Lower leg skin (tissue), 4 donors: ENCODE measurements around the gene PDCD1. TPM values are rescaled to one million over a fixed set of nuclear protein-coding genes. Genes with fewer than 3 reads are reported as not detected.

Experiments
- DNase-seq, 2 donors: peaks; one replicate each; pipeline ENCODE4 v3.0.0-alpha.2; 2019; ENCODE audit warnings: low spot score in 2 of 2
- H3K4me3 ChIP-seq: fragments of 200-600 bp; sonication (generic); 2 replicates; pipeline ENCODE4 v1.5.1; 2017; ENCODE audit warnings: mild to moderate bottlenecking, low read depth; ENCODE audit not compliant: poor library complexity, severe bottlenecking
- POLR2A ChIP-seq, 2 donors: fragments of 450-650 bp; IDR thresholded peaks; one replicate each; pipeline ENCODE4 v1.6.1; 2016 to 2017; ENCODE audit warnings: antibody characterized with exemption in 2 of 2, mild to moderate bottlenecking in 1 of 2, moderate library complexity in 1 of 2
- WGBS, 2 donors: methylation state at CpG; one replicate each; pipeline ENCODE4 v1.1.5; 2018; 5-methylcytosine and 5-hydroxymethylcytosine counted together
- intact Hi-C: fragments of 100-400 bp; cut with DNase I; formaldehyde crosslinking; loops from one replicate; pipeline ENCODE4 v1.15.0; 2023; ENCODE audit warnings: low total_unique reads
- total RNA-seq, 4 donors: library from RNA; depleted of rRNA; stranded (reverse); fragments of >200 nt; gene quantifications; one replicate each; pipeline ENCODE4 v1.1.0, GENCODE V29; 2016
- TF ChIP-seq, protein P1 (sequence below), 3 donors: fragments of 450-650 bp; IDR thresholded peaks; one replicate each; pipeline ENCODE4 v1.5.1; 2016; ENCODE audit warnings: antibody characterized with exemption in 3 of 3, mild to moderate bottlenecking in 3 of 3, moderate library complexity in 2 of 3

Gene PDCD1
- total RNA-seq, 4 donors from 2014 or later, result 0.42 to 1.3 (median 0.86) TPM; not detected in 1

DNA sequence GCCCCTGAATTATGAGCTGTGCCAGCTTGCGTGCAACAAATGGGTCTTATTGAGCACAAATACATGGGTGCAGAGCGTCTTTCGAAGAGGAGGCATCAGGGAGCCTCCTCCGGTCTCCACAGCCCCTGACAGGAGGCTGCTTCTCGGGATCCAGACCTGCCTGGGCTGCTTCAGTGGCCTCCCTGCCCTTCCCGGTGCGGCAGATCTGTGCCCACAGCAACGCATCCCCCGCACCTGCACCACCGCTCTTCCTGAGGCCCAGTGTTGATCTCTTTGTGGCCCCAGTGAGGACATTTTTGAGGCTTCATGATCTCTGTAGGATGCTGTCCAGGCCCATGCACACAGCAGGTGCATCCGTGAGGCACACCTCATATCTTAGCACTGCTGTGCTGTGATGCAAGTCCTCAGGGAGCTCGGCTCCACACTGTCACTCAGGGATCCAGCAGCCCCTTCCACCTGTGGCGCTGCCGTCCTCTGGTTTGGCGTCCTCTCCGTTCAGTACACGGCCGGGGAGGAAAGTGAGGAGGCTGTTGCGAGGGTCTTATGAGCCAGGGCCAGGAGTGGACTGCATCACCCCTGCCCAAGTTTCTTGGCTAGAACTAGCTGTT, 28.2 kb upstream of the PDCD1 start:
- H3K4me3 ChIP-seq, result no peak overlapping the region
- TF ChIP-seq, protein P1, sequence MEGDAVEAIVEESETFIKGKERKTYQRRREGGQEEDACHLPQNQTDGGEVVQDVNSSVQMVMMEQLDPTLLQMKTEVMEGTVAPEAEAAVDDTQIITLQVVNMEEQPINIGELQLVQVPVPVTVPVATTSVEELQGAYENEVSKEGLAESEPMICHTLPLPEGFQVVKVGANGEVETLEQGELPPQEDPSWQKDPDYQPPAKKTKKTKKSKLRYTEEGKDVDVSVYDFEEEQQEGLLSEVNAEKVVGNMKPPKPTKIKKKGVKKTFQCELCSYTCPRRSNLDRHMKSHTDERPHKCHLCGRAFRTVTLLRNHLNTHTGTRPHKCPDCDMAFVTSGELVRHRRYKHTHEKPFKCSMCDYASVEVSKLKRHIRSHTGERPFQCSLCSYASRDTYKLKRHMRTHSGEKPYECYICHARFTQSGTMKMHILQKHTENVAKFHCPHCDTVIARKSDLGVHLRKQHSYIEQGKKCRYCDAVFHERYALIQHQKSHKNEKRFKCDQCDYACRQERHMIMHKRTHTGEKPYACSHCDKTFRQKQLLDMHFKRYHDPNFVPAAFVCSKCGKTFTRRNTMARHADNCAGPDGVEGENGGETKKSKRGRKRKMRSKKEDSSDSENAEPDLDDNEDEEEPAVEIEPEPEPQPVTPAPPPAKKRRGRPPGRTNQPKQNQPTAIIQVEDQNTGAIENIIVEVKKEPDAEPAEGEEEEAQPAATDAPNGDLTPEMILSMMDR (IDR thresholded peaks at IDR 0.05), result no peak
- no peak for TF ChIP-seq POLR2A (IDR thresholded peaks at IDR 0.05)
- no peak for DNase-seq
- WGBS, 2 donors, result 91 to 95% methylated on average over 19 of the region's 19 CpGs
- intact Hi-C loops, result loop anchor here (10.0 kb wide), 1 partner anchor 382 kb away; the partner anchor contains the start of gene STK25

- H3K4me3 ChIP-seq, result no peak overlapping the region
- intact Hi-C loops, result loop anchor here (10.0 kb wide), 1 partner anchor 381 kb away; the partner anchor contains the start of gene STK25
- 62 to 66% methylated on average over 13 to 15 of the region's 15 CpGs for WGBS, 2 donors
- DNase-seq, result no peak
- no peak for TF ChIP-seq POLR2A (IDR thresholded peaks at IDR 0.05)
- TF ChIP-seq, protein P1 (IDR thresholded peaks at IDR 0.05), result no peak
These were observed 27.4 kb upstream of the PDCD1 start for GRCh38 chr2:241885946-241886643.

GRCh38 chr2:241885291-241885945, 26.7 kb upstream of the PDCD1 start:
- no peak for TF ChIP-seq POLR2A (IDR thresholded peaks at IDR 0.05)
- TF ChIP-seq, protein P1 (IDR thresholded peaks at IDR 0.05), result no peak
- 78 to 89% methylated on average over 12 to 16 of the region's 16 CpGs for WGBS, 2 donors
- H3K4me3 ChIP-seq, result no peak overlapping the region
- intact Hi-C loops, result loop anchor here (10.0 kb wide), 1 partner anchor 381 kb away; the partner anchor contains the start of gene STK25
- no peak for DNase-seq

- intact Hi-C loops, result loop anchor here (10.0 kb wide), 1 partner anchor 380 kb away; the partner anchor contains the start of gene STK25
- no peak for DNase-seq
- WGBS, 2 donors, result 96 to 98% methylated on average over 8 of the region's 8 CpGs
These were observed 26.2 kb upstream of the PDCD1 start for GRCh38 chr2:241884951-241885290.

DNA sequence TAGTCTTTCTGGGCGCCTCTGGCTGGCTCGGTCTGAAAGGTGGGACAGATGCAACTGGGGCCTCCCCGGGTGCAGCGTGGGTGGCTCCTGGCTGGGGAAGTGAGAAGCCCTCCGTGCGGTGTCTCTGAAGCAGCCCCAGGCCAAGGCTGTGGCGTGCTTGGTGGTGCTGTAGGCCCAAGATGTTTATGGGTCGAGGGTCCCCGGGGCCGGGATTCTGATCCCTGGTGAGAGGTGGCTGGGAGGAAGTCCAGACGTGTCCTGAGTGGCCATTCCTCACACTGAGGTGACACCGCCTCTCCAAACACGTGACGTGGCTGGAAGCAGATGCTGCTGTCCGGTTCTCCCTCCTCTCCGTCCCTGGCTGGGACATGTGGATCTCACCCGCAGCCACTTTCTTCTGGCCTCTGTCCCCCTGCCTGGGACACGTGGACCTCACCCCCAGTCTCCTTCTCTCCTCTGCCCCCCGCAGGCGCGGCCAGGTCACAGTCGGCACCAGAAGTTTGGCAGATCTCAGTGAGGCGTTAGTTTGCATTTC, 23.5 kb upstream of the PDCD1 start:
- H3K4me3 ChIP-seq, result peak overlapping the region; percentile 3
- intact Hi-C loops, result loop anchor here (10.0 kb wide), 1 partner anchor 377 kb away; the partner anchor contains the start of gene STK25
- WGBS, 2 donors, result 9 to 21% methylated on average over 19 to 23 of the region's 23 CpGs
- TF ChIP-seq POLR2A (IDR thresholded peaks at IDR 0.05), result no peak
- TF ChIP-seq, protein P1 (IDR thresholded peaks at IDR 0.05), result no peak
- DNase-seq, result peak; percentile 65 to 92

More at GRCh38 chr2:241884951-241885290, 26.2 kb upstream of the PDCD1 start:
- no peak overlapping the region for H3K4me3 ChIP-seq
- TF ChIP-seq, protein P1 (IDR thresholded peaks at IDR 0.05), result no peak
- no peak for TF ChIP-seq POLR2A (IDR thresholded peaks at IDR 0.05)
